GM19463 (cell line): ENCODE results near the gene AREG.
A peak's percentile ranks its signal among the peaks of the same experiment; 100 is the strongest.
"Not testable (repeated sequence)": the region's sequence is repeated elsewhere in the genome, so short reads cannot be mapped to it uniquely, and the experiment has no call there.

ENCODE experiments used
- ATAC-seq: cut with Tn5 transposase; IDR thresholded peaks from one replicate; pipeline ENCODE4 v1.9.1; 2021; ENCODE audit warnings: mild to moderate bottlenecking, moderate library complexity; ENCODE audit not compliant: unreplicated experiment

AREG gene

GRCh38 chr4:74444891-74445642, at the start of gene AREG:
Gene AREG (plus strand): TSS chr4:74445136. CDS start chr4:74445346, 210 bp downstream.
- peak; percentile 90 for ATAC-seq

GRCh38 chr4:74395633-74396032, 49.3 kb upstream of the AREG start:
- no peak for ATAC-seq

- ATAC-seq = peak; percentile 53
Observed at GRCh38 chr4:74397748-74398426, 47.0 kb upstream of the AREG start.

- not testable (repeated sequence) for ATAC-seq
Observed at GRCh38 chr4:74398894-74399589, 45.9 kb upstream of the AREG start.

GRCh38 chr4:74400395-74400794, 44.5 kb upstream of the AREG start:
- no peak for ATAC-seq

GRCh38 chr4:74402692-74403456, 42.1 kb upstream of the AREG start:
- ATAC-seq = peak; percentile 94

GRCh38 chr4:74407891-74408290, 37.0 kb upstream of the AREG start:
- no peak for ATAC-seq

GRCh38 chr4:74408639-74409038, 36.3 kb upstream of the AREG start:
- no peak for ATAC-seq

- no peak for ATAC-seq
Observed at GRCh38 chr4:74410272-74410671, 34.7 kb upstream of the AREG start.

- ATAC-seq = no peak
Observed at GRCh38 chr4:74412225-74412624, 32.7 kb upstream of the AREG start.

GRCh38 chr4:74413265-74413664, 31.7 kb upstream of the AREG start:
- no peak for ATAC-seq

GRCh38 chr4:74414149-74414809, 30.7 kb upstream of the AREG start:
- no peak for ATAC-seq

- no peak for ATAC-seq
Observed at GRCh38 chr4:74415602-74416300, 29.2 kb upstream of the AREG start.

- ATAC-seq = no peak
Observed at GRCh38 chr4:74418063-74418670, 26.8 kb upstream of the AREG start.

GRCh38 chr4:74420863-74421262, 24.1 kb upstream of the AREG start:
- no peak for ATAC-seq

- ATAC-seq = no peak
Observed at GRCh38 chr4:74423104-74423503, 21.8 kb upstream of the AREG start.

- no peak for ATAC-seq
Observed at GRCh38 chr4:74424111-74424510, 20.8 kb upstream of the AREG start.

GRCh38 chr4:74426101-74426500, 18.8 kb upstream of the AREG start:
- ATAC-seq = no peak

- no peak for ATAC-seq
Observed at GRCh38 chr4:74428276-74428675, 16.7 kb upstream of the AREG start.
